ENCODE measurements around the gene SELENOF.
"Not testable (repeated sequence)": the region's sequence is repeated elsewhere in the genome, so short reads cannot be mapped to it uniquely, and the experiment has no call there.

Gene SELENOF

DNA sequence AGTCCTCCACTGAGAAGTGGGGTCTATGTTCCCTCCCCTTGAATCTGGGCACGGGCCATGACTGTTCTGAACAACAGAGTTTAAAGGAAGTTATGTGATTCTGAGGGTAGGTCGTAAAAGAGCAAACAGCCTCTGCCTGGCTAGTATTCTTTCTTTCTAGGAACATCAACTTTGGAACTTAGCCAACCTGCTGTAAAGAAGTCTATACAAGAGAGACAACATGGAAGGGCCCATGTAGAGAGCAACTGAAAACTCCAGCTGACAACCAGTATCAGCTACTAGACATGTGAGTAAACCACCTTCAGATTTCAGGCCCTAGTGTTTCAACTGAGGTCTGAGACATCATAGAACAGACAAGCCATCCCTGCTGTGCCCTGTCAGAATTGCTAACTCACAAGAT, 7.5 kb downstream of the SELENOF start:
- TF ChIP-seq, protein P1, sequence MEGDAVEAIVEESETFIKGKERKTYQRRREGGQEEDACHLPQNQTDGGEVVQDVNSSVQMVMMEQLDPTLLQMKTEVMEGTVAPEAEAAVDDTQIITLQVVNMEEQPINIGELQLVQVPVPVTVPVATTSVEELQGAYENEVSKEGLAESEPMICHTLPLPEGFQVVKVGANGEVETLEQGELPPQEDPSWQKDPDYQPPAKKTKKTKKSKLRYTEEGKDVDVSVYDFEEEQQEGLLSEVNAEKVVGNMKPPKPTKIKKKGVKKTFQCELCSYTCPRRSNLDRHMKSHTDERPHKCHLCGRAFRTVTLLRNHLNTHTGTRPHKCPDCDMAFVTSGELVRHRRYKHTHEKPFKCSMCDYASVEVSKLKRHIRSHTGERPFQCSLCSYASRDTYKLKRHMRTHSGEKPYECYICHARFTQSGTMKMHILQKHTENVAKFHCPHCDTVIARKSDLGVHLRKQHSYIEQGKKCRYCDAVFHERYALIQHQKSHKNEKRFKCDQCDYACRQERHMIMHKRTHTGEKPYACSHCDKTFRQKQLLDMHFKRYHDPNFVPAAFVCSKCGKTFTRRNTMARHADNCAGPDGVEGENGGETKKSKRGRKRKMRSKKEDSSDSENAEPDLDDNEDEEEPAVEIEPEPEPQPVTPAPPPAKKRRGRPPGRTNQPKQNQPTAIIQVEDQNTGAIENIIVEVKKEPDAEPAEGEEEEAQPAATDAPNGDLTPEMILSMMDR (IDR thresholded peaks at IDR 0.05; ENCODE audit: extremely low read depth, missing control alignments) = no peak
- no peak for DNase-seq (ENCODE audit: low spot score)

DNA sequence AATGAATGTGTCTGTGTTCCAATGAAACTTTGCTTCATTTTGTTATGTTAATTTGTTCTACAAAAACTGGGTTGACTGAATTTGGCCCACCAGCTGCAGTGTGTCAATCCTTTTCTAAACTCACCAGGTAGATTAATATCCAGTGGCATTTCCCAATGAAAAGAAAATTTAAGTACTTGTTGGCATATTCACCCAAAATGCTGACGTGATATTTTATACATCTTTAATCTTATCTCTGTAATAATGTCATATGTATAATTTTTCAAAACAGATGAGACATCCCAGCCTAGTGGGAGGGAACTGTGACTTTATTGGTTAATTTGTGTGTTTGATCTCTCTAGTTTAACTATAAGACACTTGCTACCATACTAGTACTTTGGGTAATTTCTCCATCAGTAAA, 8.1 kb downstream of the SELENOF start:
- DNase-seq (ENCODE audit: low spot score) = no peak
- TF ChIP-seq, protein P1 (IDR thresholded peaks at IDR 0.05; ENCODE audit: extremely low read depth, missing control alignments) = no peak

DNA sequence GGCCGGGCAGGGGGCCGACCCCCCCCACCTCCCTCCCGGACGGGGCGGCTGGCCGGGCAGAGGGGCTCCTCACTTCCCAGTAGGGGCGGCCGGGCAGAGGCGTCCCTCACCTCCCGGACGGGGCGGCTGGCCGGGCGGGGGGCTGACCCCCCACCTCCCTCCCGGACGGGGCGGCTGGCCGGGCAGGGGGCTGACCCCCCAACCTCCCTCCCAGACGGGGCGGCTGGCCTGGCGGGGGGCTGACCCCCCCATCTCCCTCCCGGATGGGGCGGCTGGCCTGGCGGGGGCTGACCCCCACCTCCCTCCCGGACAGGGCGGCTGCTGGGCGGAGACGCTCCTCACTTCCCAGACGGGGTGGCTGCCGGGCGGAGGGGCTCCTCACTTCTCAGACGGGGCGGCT, 14.5 kb downstream of the SELENOF start:
- DNase-seq (ENCODE audit: low spot score) = not testable (repeated sequence)

DNA sequence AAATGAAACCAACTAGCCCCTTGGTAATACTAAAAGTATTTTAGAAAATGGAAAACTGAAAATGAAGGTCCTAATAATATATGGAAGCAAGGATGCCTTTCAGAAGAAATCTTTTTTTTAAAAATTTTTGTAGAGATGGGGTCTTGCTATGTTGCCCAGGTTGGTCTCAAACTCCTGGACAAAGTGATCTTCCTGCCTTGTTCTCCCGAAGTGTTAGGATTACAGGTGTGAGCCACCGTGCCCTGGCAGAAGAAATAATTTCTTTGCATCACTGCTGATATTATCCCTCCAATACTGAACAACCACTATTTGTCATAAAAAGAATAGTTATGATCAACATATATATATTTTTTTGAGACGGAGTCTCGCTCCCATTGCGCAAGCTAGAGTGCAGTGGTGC, 25.6 kb downstream of the SELENOF start:
- TF ChIP-seq, protein P1 (IDR thresholded peaks at IDR 0.05; ENCODE audit: extremely low read depth, missing control alignments) = no peak
- DNase-seq (ENCODE audit: low spot score) = no peak

DNA sequence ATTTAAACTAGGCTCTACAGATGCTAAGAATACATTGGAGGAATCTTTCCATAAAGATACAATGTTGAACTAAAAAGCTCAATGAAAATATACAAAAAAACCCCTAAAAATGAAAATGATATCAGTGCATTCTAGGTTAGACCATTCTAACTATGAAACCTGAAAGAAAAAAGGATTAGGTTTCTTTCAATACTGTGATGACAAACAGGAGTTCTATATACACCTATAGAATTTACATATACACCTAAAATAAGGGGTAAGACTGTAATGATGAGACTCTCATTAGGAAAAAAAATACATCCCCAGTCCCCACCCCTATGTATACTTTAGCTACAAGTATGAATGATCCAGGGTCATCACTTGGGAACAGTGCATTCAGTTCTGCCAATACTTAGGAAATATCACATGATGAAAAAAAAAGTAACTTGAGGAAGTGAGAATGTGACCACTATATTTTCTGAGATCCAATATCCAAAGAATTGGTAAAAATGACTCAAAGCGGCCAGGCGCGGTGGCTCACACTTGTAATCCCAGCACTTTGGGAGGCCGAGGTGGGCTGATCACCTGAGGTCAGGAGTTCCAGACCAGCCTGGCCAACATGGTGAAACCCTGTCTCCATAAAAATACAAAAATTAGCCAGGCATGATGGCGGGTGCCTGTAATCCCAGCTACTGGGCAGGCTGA, 26.3 kb downstream of the SELENOF start:
- DNase-seq (ENCODE audit: low spot score) = no peak
- TF ChIP-seq, protein P1 (IDR thresholded peaks at IDR 0.05; ENCODE audit: extremely low read depth, missing control alignments) = no peak

DNA sequence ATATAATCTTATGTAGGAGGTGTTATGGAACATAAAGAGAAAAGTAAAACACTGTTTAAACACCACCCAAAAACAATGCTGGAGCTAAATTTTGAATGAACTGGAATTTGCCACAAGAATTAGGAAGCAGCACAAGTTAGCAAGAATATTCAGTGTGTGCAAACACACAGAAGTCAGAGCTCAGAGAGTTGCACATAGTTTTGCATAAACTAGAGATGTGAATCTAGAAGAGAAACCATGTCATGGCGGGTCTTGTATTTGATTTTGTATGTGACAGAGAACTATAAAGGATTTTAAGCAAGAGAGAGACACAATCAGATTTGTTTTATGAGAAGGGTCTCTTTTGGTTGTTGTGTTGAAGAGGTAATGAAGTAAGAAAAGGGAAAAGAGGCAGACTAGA, 38.2 kb downstream of the SELENOF start:
- no peak for DNase-seq (ENCODE audit: low spot score)
- TF ChIP-seq, protein P1 (IDR thresholded peaks at IDR 0.05; ENCODE audit: extremely low read depth, missing control alignments) = no peak

DNA sequence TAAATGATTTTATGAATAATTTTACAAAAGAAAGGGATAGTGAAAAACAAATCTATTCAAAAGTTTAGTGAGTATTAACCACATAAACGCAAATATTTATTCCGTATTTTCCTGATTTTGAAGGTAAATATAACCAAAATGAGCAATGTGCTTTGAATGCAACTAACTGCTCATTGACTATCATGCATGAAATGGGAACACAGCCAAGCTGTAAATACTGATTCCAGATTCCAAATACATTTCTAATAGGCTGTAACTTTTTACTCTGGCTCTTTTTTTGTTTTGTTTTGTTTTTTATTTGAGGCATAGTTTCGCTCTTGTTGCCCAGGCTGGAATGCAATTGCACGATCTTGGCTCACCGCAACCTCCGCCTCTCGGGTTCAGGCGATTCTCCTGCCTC, 41.8 kb downstream of the SELENOF start:
- DNase-seq (ENCODE audit: low spot score) = no peak
- TF ChIP-seq, protein P1 (IDR thresholded peaks at IDR 0.05; ENCODE audit: extremely low read depth, missing control alignments) = no peak

DNA sequence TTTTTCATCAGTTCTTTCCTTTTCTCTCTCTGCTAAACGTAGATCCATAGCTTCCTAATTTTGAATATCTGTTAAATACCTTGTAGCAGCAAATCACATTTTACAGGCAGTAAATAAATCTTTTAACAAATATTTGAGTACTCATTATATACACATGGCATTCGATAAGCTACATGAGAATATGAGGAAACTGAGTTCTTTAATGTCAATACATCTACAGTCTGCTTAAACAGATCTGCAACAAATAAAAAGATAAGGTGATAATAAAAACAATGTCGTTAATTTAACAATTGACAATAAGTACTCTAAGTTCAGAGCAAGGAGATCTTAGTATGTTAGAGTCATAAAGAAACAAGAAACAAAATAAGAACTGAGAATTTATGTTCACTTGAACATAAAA, 42.9 kb downstream of the SELENOF start:
- TF ChIP-seq, protein P1 (IDR thresholded peaks at IDR 0.05; ENCODE audit: extremely low read depth, missing control alignments) = no peak
- DNase-seq (ENCODE audit: low spot score) = no peak
